HCT116 (cell line): ENCODE results near the gene MELTF. TPM values are rescaled to one million over a fixed set of nuclear protein-coding genes. Genes with fewer than 3 reads are reported as not detected.

ENCODE experiments used
- ATAC-seq: fragments of 200-7000 bp; cut with Tn5 transposase; 2 replicates; pipeline ENCODE4 v1.9.1; 2020; ENCODE audit warnings: mild to moderate bottlenecking, moderate library complexity
- BruUV-seq: library from RNA; stranded (reverse); fragments of 400-500 nt; replicated peaks from 2 replicates; lab custom pipeline; 2021; lab: Mats Ljungman, UMichigan
- CTCF ChIA-PET: fragments of 300-600 bp; sonication (Branson Sonifier 250); formaldehyde crosslinking; loops from one replicate; lab custom pipeline; 2021; ENCODE audit warnings: antibody characterized with exemption; lab: Charles Lee
- POLR2A ChIA-PET: fragments of 300-600, 350-600 bp; sonication (Branson Sonifier 250); formaldehyde crosslinking; loops from one replicate; lab custom pipeline; 2021; ENCODE audit warnings: antibody characterized with exemption; lab: Charles Lee
- RAD21 ChIA-PET, 2 experiments: fragments of 300-600 bp; sonication (Branson Sonifier 250); formaldehyde crosslinking; loops; one replicate each; lab custom pipeline; 2023; ENCODE audit warnings: low total read pairs in 2 of 2; ENCODE audit not compliant: uncharacterized antibody in 2 of 2, unreplicated experiment in 2 of 2, low non-redundant PET in 1 of 2; lab: Charles Lee
- DNase-seq: peaks from one replicate; pipeline ENCODE4 v3.0.0-alpha.2; 2010; ENCODE audit warnings: low read depth, low spot score
- H2AFZ ChIP-seq: fragments of 200-600 bp; shearing (Covaris generic), sonication (generic); 2 replicates; pipeline ENCODE4 v1.6.1; 2017; ENCODE audit warnings: low read depth, mixed run types, mixed read lengths, antibody characterized with exemption, low read length; ENCODE audit not compliant: poor library complexity, severe bottlenecking
- H3K27ac ChIP-seq: 2 replicates; pipeline ENCODE4 v1.5.1; 2012; ENCODE audit warnings: low read depth, low read length
- H3K27me3 ChIP-seq: fragments of 200-600 bp; sonication (generic); 2 replicates; pipeline ENCODE4 v1.6.1; 2016; ENCODE audit warnings: mixed run types, low read length, mixed read lengths; ENCODE audit not compliant: insufficient read depth
- H3K36me3 ChIP-seq, 2 experiments: fragments of 200-500 bp in 1 of 2; fragments of 200-600 bp in 1 of 2; sonication (Bioruptor generic) in 1 of 2; sonication (generic) in 1 of 2; 2 replicates each; pipeline versions ENCODE4 v1.5.1 to v1.6.1; 2014 to 2016; ENCODE audit warnings: low read length in 2 of 2, inconsistent platforms in 1 of 2, mixed read lengths in 1 of 2, mixed run types in 1 of 2; ENCODE audit not compliant: insufficient read depth in 2 of 2, control insufficient read depth in 1 of 2
- H3K4me1 ChIP-seq, 2 experiments: fragments of 200-600 bp in 1 of 2; sonication (generic) in 1 of 2; 2 replicates each; pipeline versions ENCODE4 v1.5.1 to v1.6.1; 2012 to 2017; ENCODE audit warnings: low read length in 2 of 2, inconsistent platforms in 1 of 2, mild to moderate bottlenecking in 1 of 2, mixed read lengths in 1 of 2, mixed run types in 1 of 2, moderate library complexity in 1 of 2; ENCODE audit not compliant: insufficient read depth in 2 of 2, control insufficient read depth in 1 of 2
- H3K4me2 ChIP-seq: fragments of 200-600 bp; sonication (generic); 2 replicates; pipeline ENCODE4 v1.6.1; 2017; ENCODE audit warnings: mixed run types, low read length, mixed read lengths
- H3K4me3 ChIP-seq, 2 experiments: fragments of 200-600 bp in 1 of 2; sonication (generic) in 1 of 2; replicated peaks in 1 of 2; 2 replicates each; pipeline ENCODE4 v1.5.1; 2011 to 2016; ENCODE audit warnings: low read length in 2 of 2, control low read depth in 1 of 2, low read depth in 1 of 2, mild to moderate bottlenecking in 1 of 2, mixed read lengths in 1 of 2, mixed run types in 1 of 2
- H3K79me2 ChIP-seq: fragments of 200-600 bp; sonication (generic); 2 replicates; pipeline ENCODE4 v1.6.1; 2017; ENCODE audit warnings: mild to moderate bottlenecking, mixed run types, low read length, moderate library complexity, mixed read lengths; ENCODE audit not compliant: insufficient read depth
- H3K9ac ChIP-seq: fragments of 200-600 bp; sonication (generic); 2 replicates; pipeline ENCODE4 v1.6.1; 2016; ENCODE audit warnings: low read length, mixed read lengths
- H3K9me2 ChIP-seq: fragments of 200-600 bp; sonication (generic), shearing (Covaris generic); 2 replicates; pipeline ENCODE4 v1.6.1; 2017; ENCODE audit warnings: mixed run types, mild to moderate bottlenecking, moderate library complexity; ENCODE audit not compliant: insufficient read depth
- H3K9me3 ChIP-seq, 2 experiments: fragments of 200-500 bp in 1 of 2; fragments of 200-600 bp in 1 of 2; sonication (Bioruptor generic) in 1 of 2; sonication (generic) in 1 of 2; 2 replicates each; pipeline ENCODE4 v1.6.1; 2014 to 2017; ENCODE audit warnings: low read length in 2 of 2, mixed read lengths in 2 of 2, inconsistent platforms in 1 of 2, low read depth in 1 of 2, mild to moderate bottlenecking in 1 of 2, mixed run types in 1 of 2, moderate library complexity in 1 of 2; ENCODE audit not compliant: control insufficient read depth in 1 of 2, insufficient read depth in 1 of 2
- H4K20me1 ChIP-seq: fragments of 200-600 bp; sonication (generic), shearing (Covaris generic); 2 replicates; pipeline ENCODE4 v1.6.1; 2017; ENCODE audit warnings: mixed run types, mild to moderate bottlenecking, moderate library complexity; ENCODE audit not compliant: insufficient read depth
- CEBPB ChIP-seq: IDR thresholded peaks from 2 replicates; pipeline ENCODE4 v1.6.1; 2012; ENCODE audit warnings: low read depth
- CTCF ChIP-seq, 3 experiments: fragments of 200-600 bp in 1 of 3; sonication (generic) in 1 of 3; IDR thresholded peaks in 2 of 3; conservative IDR thresholded peaks in 1 of 3; 2 replicates each; pipeline ENCODE4 v1.5.1; 2012 to 2017; ENCODE audit warnings: low read depth in 2 of 3, low read length in 2 of 3, antibody characterized with exemption in 1 of 3, borderline replicate concordance in 1 of 3, control low read depth in 1 of 3, mild to moderate bottlenecking in 1 of 3, mixed read lengths in 1 of 3, mixed run types in 1 of 3, moderate library complexity in 1 of 3; ENCODE audit not compliant: insufficient read depth in 1 of 3
- EGR1 ChIP-seq: IDR thresholded peaks from 2 replicates; pipeline ENCODE4 v1.6.1; 2012; ENCODE audit warnings: low read depth
- ELF1 ChIP-seq: IDR thresholded peaks from 2 replicates; pipeline ENCODE4 v1.6.1; 2012; ENCODE audit warnings: low read depth, borderline replicate concordance
- EZH2 ChIP-seq: fragments of 200-600 bp; sonication (generic); IDR thresholded peaks from 2 replicates; pipeline ENCODE4 v1.6.1; 2017; ENCODE audit warnings: antibody characterized with exemption, mixed run types
- FOSL1 ChIP-seq: IDR thresholded peaks from 2 replicates; pipeline ENCODE4 v1.6.1; 2012; ENCODE audit warnings: low read depth
- JUND ChIP-seq: IDR thresholded peaks from 2 replicates; pipeline ENCODE4 v1.6.1; 2012
- MAX ChIP-seq: IDR thresholded peaks from 2 replicates; pipeline ENCODE4 v1.6.1; 2012
- POLR2A ChIP-seq: IDR thresholded peaks from 2 replicates; pipeline ENCODE4 v1.7.0; 2011; ENCODE audit warnings: borderline replicate concordance; ENCODE audit not compliant: insufficient read depth, insufficient read length; ENCODE audit errors: extremely low read depth
- REST ChIP-seq: IDR thresholded peaks from 2 replicates; pipeline ENCODE4 v1.6.1; 2012; ENCODE audit warnings: low read depth
- SP1 ChIP-seq: IDR thresholded peaks from 2 replicates; pipeline ENCODE4 v1.6.1; 2012; ENCODE audit warnings: low read depth
- SRF ChIP-seq: IDR thresholded peaks from 2 replicates; pipeline ENCODE4 v1.6.1; 2012; ENCODE audit warnings: low read depth
- TCF7L2 ChIP-seq: IDR thresholded peaks from 2 replicates; pipeline ENCODE4 v1.7.0; 2011; ENCODE audit warnings: borderline replicate concordance, inconsistent platforms; ENCODE audit not compliant: insufficient read depth, insufficient read length; ENCODE audit errors: extremely low read depth
- YY1 ChIP-seq: IDR thresholded peaks from 2 replicates; pipeline ENCODE4 v1.6.1; 2011; ENCODE audit warnings: low read length, low read depth, moderate library complexity, mild to moderate bottlenecking; ENCODE audit not compliant: insufficient replicate concordance; ENCODE audit errors: extremely low read depth
- ZBTB33 ChIP-seq: IDR thresholded peaks from 2 replicates; pipeline ENCODE4 v1.6.1; 2011; ENCODE audit warnings: mild to moderate bottlenecking, low read length, moderate library complexity; ENCODE audit not compliant: insufficient replicate concordance; ENCODE audit errors: extremely low read depth
- ZFX ChIP-seq: fragments of 450-650 bp; IDR thresholded peaks from 2 replicates; pipeline ENCODE4 v1.6.1; 2017
- ZNF274 ChIP-seq: fragments of 200-500 bp; sonication (Bioruptor generic); IDR thresholded peaks from 2 replicates; pipeline ENCODE4 v1.6.1; 2014; ENCODE audit warnings: mild to moderate bottlenecking, low read depth, low read length, inconsistent platforms
- intact Hi-C: fragments of 100-400 bp; cut with micrococcal nuclease; formaldehyde crosslinking; loops from 2 replicates; pipeline ENCODE4 v1.10.0; 2022
- total RNA-seq: library from RNA; stranded (reverse); gene quantifications from one replicate; pipeline ENCODE4 v1.2.1, GENCODE V29; 2021; ENCODE audit not compliant: unreplicated experiment

MELTF gene
- total RNA-seq, 1 experiment from 2014 or later: 47.6 TPM

- no peaks in the 10 kb centered on the region for H3K27me3 ChIP-seq
- no peaks in the 10 kb centered on the region for H3K36me3 ChIP-seq
- peaks cover 7 to 21% of the 10 kb centered on the region in 2 experiments; a peak in 2 of 4 replicates for H3K4me1 ChIP-seq
- BruUV-seq: no TSS peak
- RAD21 ChIA-PET: no interaction called here
- H3K4me2 ChIP-seq: no peak overlapping the region
- H3K9me2 ChIP-seq: no peaks in the 10 kb centered on the region
- ATAC-seq (no peak), DNase-seq (no peak)
- CTCF ChIA-PET: no interaction called here
- POLR2A ChIA-PET: no interaction called here
- H3K27ac ChIP-seq: no peak overlapping the region
- H3K4me3 ChIP-seq: no peak overlapping the region
- H4K20me1 ChIP-seq: no peaks in the 10 kb centered on the region
- intact Hi-C loops: loop anchor here (5.0 kb wide), 1 partner anchor 439 kb away; no protein-coding TSS in a partner anchor
- H3K9ac ChIP-seq: no peak overlapping the region
- TF ChIP-seq ZNF274 (no peak), CEBPB (no peak), JUND (no peak), EZH2 (no peak), EGR1 (no peak), TCF7L2 (no peak), REST (no peak), SRF (no peak), FOSL1 (no peak), MAX (no peak), CTCF (IDR thresholded peaks at IDR 0.05 in 2 of 3, conservative IDR thresholded peaks at IDR 0.05 in 1 of 3; ENCODE audit: borderline replicate concordance in 1 of 3, insufficient read depth in 1 of 3, low read depth in 2 of 3, low read length in 2 of 3) (no peak), ZBTB33 (no peak), SP1 (no peak), ELF1 (no peak), YY1 (no peak), POLR2A (no peak), ZFX (no peak)
- no peak overlapping the region for H2AFZ ChIP-seq
- no peaks in the 10 kb centered on the region for H3K79me2 ChIP-seq
- H3K9me3 ChIP-seq: no peaks in the 10 kb centered on the region
Observed at GRCh38 chr3:196966526-196967401, 62.9 kb downstream of the MELTF start.
